Measurements from ENCODE around the gene CXADR.

The CXADR gene

DNA sequence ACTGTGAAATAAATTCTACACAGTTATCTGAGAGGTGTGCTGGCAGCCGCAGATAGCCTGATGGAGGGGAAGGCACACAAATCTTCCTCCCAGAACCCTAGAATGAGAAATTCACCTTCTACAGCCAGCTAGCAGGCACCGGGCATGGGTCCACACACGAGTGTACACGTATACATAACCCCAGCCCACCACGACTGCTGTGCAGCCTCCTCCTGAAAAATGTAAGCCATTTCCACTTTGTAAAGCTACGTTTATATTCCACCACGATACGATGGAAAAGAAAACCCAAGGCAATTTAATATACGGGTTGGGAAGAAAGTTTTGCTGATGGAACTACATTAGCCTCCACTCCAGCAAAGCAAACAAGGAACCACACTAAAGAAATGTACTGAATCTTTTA lies 98.1 kb downstream of the CXADR start:
- H3K36me3 ChIP-seq (ENCODE audit: control insufficient read depth, insufficient read depth, low read length): 0 out of 2 replicates have a peak, but pooled peaks cover 1% of the 10 kb centered on the region
- DNase-seq (ENCODE audit: extremely low read depth, insufficient read length): no peak
- peak overlapping the region; percentile 90 for H3K4me3 ChIP-seq (replicated peaks; ENCODE audit: low read depth, low read length)
- no peaks in the 10 kb centered on the region for H3K27me3 ChIP-seq (replicated peaks; ENCODE audit: control insufficient read depth, insufficient read depth, low read length)
- TF ChIP-seq CTCF (IDR thresholded peaks at IDR 0.05; ENCODE audit: insufficient read depth, low read length, poor library complexity, severe bottlenecking): no peak

DNA sequence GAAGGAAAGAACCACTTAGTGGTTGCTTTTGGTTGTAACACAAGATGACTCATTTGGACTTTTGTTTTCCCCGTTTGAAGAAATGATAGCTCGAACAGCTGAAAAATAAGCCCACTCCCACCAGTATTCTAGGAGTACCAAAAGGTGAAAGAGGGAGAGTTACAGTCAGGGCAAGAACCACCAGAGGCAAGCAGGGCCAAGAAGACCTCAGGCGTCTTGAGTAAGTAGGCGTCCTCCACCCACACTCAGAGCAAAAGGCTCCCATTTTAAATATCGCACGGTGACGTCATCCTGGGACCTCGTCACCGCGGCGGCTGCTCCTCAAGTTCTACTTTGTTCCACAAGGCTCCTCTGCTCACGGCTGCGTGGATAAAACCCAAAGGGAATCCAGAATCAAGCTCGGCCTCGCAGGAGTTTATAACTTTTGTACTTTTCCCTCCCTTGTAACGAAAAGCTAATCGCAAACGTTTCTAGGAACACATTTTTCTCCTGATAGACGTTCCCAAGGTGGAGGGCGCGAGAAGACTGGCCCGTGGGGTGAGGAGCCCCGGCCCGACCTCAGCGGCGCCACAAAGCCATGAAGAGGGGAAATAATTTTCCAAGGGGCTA lies 98.7 kb downstream of the CXADR start:
- no peaks in the 10 kb centered on the region for H3K27me3 ChIP-seq (replicated peaks; ENCODE audit: control insufficient read depth, insufficient read depth, low read length)
- peak; percentile 82 for DNase-seq (ENCODE audit: extremely low read depth, insufficient read length)
- H3K4me3 ChIP-seq (replicated peaks; ENCODE audit: low read depth, low read length): peak overlapping the region; percentile 90
- TF ChIP-seq CTCF (IDR thresholded peaks at IDR 0.05; ENCODE audit: insufficient read depth, low read length, poor library complexity, severe bottlenecking): no peak
- H3K36me3 ChIP-seq (ENCODE audit: control insufficient read depth, insufficient read depth, low read length): 0 out of 2 replicates have a peak, but pooled peaks cover 1% of the 10 kb centered on the region

DNA sequence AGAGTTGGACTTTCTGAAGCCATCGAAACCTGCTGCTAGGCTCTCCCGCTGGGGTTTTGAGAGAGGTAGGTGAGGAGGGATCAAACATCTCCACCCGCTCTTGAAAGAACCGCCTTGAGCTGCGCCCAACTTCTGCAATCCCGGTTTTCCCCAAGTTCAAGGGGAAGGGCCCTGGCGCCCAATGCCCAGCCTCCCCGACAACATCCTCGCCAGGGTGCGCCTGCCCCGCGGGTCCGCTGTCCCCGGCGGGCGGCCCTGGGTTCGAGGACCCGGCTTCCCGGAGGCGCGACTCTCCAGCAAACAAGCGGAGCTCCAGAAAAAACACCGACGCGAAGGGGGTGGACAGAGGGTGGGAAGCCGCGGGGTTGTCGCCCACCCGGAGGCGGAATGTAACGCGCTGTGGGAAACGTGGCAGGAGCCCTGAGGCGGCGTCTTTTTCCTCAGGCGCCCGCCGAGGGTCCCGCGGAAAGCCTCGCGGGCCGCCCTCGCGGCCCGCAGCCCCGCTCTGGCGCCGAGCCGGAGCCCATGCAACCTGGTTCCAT lies 99.3 kb downstream of the CXADR start:
- no peaks in the 10 kb centered on the region for H3K27me3 ChIP-seq (replicated peaks; ENCODE audit: control insufficient read depth, insufficient read depth, low read length)
- 0 out of 2 replicates have a peak, but pooled peaks cover 1% of the 10 kb centered on the region for H3K36me3 ChIP-seq (ENCODE audit: control insufficient read depth, insufficient read depth, low read length)
- H3K4me3 ChIP-seq (replicated peaks; ENCODE audit: low read depth, low read length): peak overlapping the region; percentile 90
- peak; percentile 54 for DNase-seq (ENCODE audit: extremely low read depth, insufficient read length)
- no peak for TF ChIP-seq CTCF (IDR thresholded peaks at IDR 0.05; ENCODE audit: insufficient read depth, low read length, poor library complexity, severe bottlenecking)

GRCh38 chr21:17612565-17613241 lies 99.9 kb downstream of the CXADR start, which contains the start of gene BTG3:
TSS of gene BTG3 (minus strand) at chr21:17612901. CDS start at chr21:17609144, 3,757 bp downstream.
- peak within 1 kb of the TSS; percentile 90 for H3K4me3 ChIP-seq (replicated peaks; ENCODE audit: low read depth, low read length)
- H3K27me3 ChIP-seq (replicated peaks; ENCODE audit: control insufficient read depth, insufficient read depth, low read length): no peaks in the 10 kb centered on the region
- peak; percentile 90 for DNase-seq (ENCODE audit: extremely low read depth, insufficient read length)
- TF ChIP-seq CTCF (IDR thresholded peaks at IDR 0.05; ENCODE audit: insufficient read depth, low read length, poor library complexity, severe bottlenecking): no peak
- H3K36me3 ChIP-seq (ENCODE audit: control insufficient read depth, insufficient read depth, low read length): 0 out of 2 replicates have a peak, but pooled peaks cover 1% of the 10 kb centered on the region

DNA sequence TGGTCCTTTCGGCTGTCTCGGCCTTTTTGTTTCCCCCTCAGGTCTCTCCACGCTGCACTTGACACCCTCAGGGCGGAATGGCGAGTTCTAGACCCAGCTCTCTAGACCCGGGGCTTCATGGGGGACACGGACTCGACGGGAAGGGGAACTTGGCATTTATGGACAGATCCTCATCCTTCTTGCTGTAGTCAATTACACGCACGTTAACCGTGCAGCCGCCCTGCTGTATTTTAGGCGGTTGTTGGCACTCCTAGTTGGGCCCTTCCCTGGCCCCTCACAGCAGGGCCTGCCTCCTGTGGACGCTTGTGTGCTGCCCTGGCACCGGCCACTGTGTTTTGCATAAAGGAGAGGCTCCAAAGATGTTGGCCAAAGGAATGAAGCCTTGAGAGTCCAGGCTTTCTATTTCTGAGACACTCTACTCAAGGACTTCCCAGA lies 100.4 kb downstream of the CXADR start:
- no peaks in the 10 kb centered on the region for H3K27me3 ChIP-seq (replicated peaks; ENCODE audit: control insufficient read depth, insufficient read depth, low read length)
- peak overlapping the region; percentile 90 for H3K4me3 ChIP-seq (replicated peaks; ENCODE audit: low read depth, low read length)
- no peak for DNase-seq (ENCODE audit: extremely low read depth, insufficient read length)
- H3K36me3 ChIP-seq (ENCODE audit: control insufficient read depth, insufficient read depth, low read length): 0 out of 2 replicates have a peak, but pooled peaks cover 1% of the 10 kb centered on the region
- TF ChIP-seq CTCF (IDR thresholded peaks at IDR 0.05; ENCODE audit: insufficient read depth, low read length, poor library complexity, severe bottlenecking): no peak

Data from GM06990 (cell line).